ENCODE data around the gene NCOA7. TPM values are rescaled to one million over a fixed set of nuclear protein-coding genes. Genes with fewer than 3 reads are reported as not detected.

NCOA7 gene
- total RNA-seq, 1 experiment from 2014 or later = 9.4 TPM

- H3K27me3 ChIP-seq (ENCODE audit: insufficient read depth, low read length) = no peaks in the 10 kb centered on the region
- H4K5ac ChIP-seq (ENCODE audit: insufficient read length, low read depth, low read length) = no peak overlapping the region
- H2BK15ac ChIP-seq (ENCODE audit: low read depth, low read length) = no peak overlapping the region
- H3K79me2 ChIP-seq (ENCODE audit: insufficient read depth, low read length) = no peaks in the 10 kb centered on the region
- H3K4me2 ChIP-seq (ENCODE audit: insufficient read depth, insufficient read length, low read length) = no peak overlapping the region
- no peak overlapping the region for H3K27ac ChIP-seq (ENCODE audit: insufficient read length, low read depth, low read length)
- no peak overlapping the region for H3K18ac ChIP-seq (ENCODE audit: insufficient read length, low read depth, low read length)
- no peak overlapping the region for H3K9ac ChIP-seq (ENCODE audit: extremely low read depth, insufficient read length, low read length)
- no peak overlapping the region for H4K8ac ChIP-seq (replicated peaks; ENCODE audit: insufficient read length, low read depth, low read length)
- H2BK120ac ChIP-seq (ENCODE audit: low read depth, low read length, poor library complexity, severe bottlenecking) = no peak overlapping the region
- H3K9me3 ChIP-seq (ENCODE audit: control insufficient read depth, low read depth, low read length) = no peaks in the 10 kb centered on the region
- no peak overlapping the region for H2BK12ac ChIP-seq (ENCODE audit: insufficient read length, low read depth, low read length)
- no peak overlapping the region for H3K23ac ChIP-seq (ENCODE audit: insufficient read length, low read depth, low read length)
- no CpG with 5 or more reads among the region's 1 CpG for WGBS (ENCODE audit: extremely low coverage, insufficient read length, low lambda C conversion rate)
- H4K91ac ChIP-seq (ENCODE audit: insufficient read length, low read depth, low read length) = no peak overlapping the region
- no peak overlapping the region for H2BK5ac ChIP-seq (ENCODE audit: insufficient read length, low read length)
- no peak overlapping the region for H3K27ac Mint-ChIP-seq
- H2AK5ac ChIP-seq (ENCODE audit: insufficient read length, low read length) = no peak overlapping the region
- no peak overlapping the region for H2AFZ ChIP-seq (ENCODE audit: low read length)
- no peaks in the 10 kb centered on the region for H3K9me3 Mint-ChIP-seq
- no peaks in the 10 kb centered on the region for H3K79me1 ChIP-seq (ENCODE audit: insufficient read depth, low read depth, low read length, poor library complexity, severe bottlenecking)
- no peak overlapping the region for H3K56ac ChIP-seq (ENCODE audit: insufficient read length, low read depth, low read length)
- H3K4me1 ChIP-seq (ENCODE audit: insufficient read depth, low read length) = no peaks in the 10 kb centered on the region
- H4K20me1 ChIP-seq (ENCODE audit: control insufficient read depth, insufficient read depth, insufficient read length) = no peaks in the 10 kb centered on the region
- H3K36me3 Mint-ChIP-seq (ENCODE audit: insufficient read depth in 1 of 3, low read depth in 3 of 3) = no peaks in the 10 kb centered on the region
- H3K4me1 Mint-ChIP-seq = peaks cover 6 to 7% of the 10 kb centered on the region in 2 experiments; a peak in 3 of 4 replicates
- H3K27me3 Mint-ChIP-seq (ENCODE audit: low read depth) = no peaks in the 10 kb centered on the region
- no peak overlapping the region for H2BK20ac ChIP-seq (ENCODE audit: low read depth, low read length, poor library complexity, severe bottlenecking)
- no peak overlapping the region for H3T11ph ChIP-seq (ENCODE audit: low read length)
- no peak for DNase-seq
- no peak overlapping the region for H3K4ac ChIP-seq (ENCODE audit: low read depth, low read length)
- H3K23me2 ChIP-seq (ENCODE audit: insufficient read length, low read depth, low read length, poor library complexity, severe bottlenecking) = no peaks in the 10 kb centered on the region
- no peak overlapping the region for H3K14ac ChIP-seq (ENCODE audit: insufficient read depth, low read length)
- no peak for TF ChIP-seq CTCF (conservative IDR thresholded peaks at IDR 0.05)
- no peak overlapping the region for H3K4me3 Mint-ChIP-seq
Measured at GRCh38 chr6:125839879-125840278, 49.1 kb downstream of the NCOA7 start.
